Measurements from ENCODE around the gene NQO2.

NQO2 gene

DNA sequence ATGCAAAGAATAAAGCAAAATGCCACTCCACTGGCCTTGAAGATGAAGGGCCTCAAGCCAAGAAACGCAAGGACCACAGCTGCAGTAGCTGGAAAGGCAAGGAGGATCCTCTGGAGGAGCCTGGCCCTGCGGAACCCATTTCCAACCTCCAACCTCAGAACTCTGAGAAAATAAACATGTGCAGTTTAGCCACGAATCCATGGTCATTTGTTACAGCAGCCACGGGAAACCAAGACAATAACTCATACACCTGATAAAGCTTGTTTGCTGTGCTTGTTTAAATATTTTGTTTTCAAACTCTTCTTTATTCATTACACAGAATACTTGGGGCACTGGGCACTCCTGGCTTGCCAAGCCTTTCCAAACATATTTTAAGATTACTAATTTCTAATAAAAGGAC, 38.8 kb upstream of the NQO2 start:
- Histone ChIP-seq H3K9me3 (ENCODE audit: control insufficient read depth, insufficient read depth, low read length) (no peaks in the 10 kb centered on the region), H3K9ac (ENCODE audit: low read depth, low read length) (no peak overlapping the region), H3K27me3 (ENCODE audit: control insufficient read depth, insufficient read depth, low read length) (no peaks in the 10 kb centered on the region), H3K4me1 (ENCODE audit: control insufficient read depth, insufficient read depth, low read length) (peaks cover 23% of the 10 kb centered on the region), H3K36me3 (ENCODE audit: control insufficient read depth, insufficient read depth, low read length) (no peaks in the 10 kb centered on the region), H3K4me3 (ENCODE audit: low read depth, low read length) (no peak overlapping the region)

DNA sequence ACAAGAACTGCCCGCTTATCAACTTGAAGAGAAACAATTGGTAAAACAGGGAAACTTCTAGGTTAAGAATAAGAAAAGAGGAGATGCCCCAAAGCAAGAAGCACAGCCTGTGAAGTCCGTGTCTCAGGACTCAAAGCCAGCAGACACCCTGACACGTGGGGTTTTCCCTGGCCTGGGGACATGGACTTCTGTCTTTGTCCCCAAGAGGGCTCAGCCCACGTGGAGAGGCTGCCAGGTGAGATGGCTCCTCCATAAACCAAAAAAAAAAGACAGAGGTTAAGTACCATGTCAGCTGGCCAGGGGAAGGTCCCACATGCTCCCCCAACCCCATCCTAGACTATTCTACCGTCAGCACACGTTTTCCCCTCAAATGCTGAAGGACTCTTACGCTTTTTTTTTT, 38.2 kb upstream of the NQO2 start:
- Histone ChIP-seq H3K36me3 (ENCODE audit: control insufficient read depth, insufficient read depth, low read length) (no peaks in the 10 kb centered on the region), H3K4me1 (ENCODE audit: control insufficient read depth, insufficient read depth, low read length) (peaks cover 27% of the 10 kb centered on the region), H3K27me3 (ENCODE audit: control insufficient read depth, insufficient read depth, low read length) (no peaks in the 10 kb centered on the region), H3K9ac (ENCODE audit: low read depth, low read length) (no peak overlapping the region), H3K9me3 (ENCODE audit: control insufficient read depth, insufficient read depth, low read length) (no peaks in the 10 kb centered on the region), H3K4me3 (ENCODE audit: low read depth, low read length) (no peak overlapping the region)

DNA sequence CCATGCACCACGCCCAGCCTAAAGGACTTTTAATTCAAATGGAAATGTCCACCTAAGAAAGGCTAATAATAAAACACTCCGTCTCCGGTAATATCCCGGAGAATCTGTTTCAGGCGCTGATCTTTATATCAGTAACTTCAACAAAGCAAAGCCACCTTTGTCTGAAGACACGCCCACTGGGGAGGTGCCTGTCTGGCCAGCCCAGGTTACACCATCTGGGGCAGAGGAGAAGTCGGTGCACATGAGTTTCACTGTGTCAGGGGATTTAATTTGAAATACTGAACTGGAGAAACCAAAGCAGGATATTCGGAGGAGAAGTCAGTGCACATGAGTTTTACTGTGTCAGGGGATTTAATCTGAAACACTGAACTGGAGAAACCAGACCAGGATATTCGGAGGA, 37.7 kb upstream of the NQO2 start:
- Histone ChIP-seq H3K36me3 (ENCODE audit: control insufficient read depth, insufficient read depth, low read length) (no peaks in the 10 kb centered on the region), H3K4me1 (ENCODE audit: control insufficient read depth, insufficient read depth, low read length) (peaks cover 31% of the 10 kb centered on the region), H3K4me3 (ENCODE audit: low read depth, low read length) (no peak overlapping the region), H3K9ac (ENCODE audit: low read depth, low read length) (no peak overlapping the region), H3K9me3 (ENCODE audit: control insufficient read depth, insufficient read depth, low read length) (no peaks in the 10 kb centered on the region), H3K27me3 (ENCODE audit: control insufficient read depth, insufficient read depth, low read length) (no peaks in the 10 kb centered on the region)

DNA sequence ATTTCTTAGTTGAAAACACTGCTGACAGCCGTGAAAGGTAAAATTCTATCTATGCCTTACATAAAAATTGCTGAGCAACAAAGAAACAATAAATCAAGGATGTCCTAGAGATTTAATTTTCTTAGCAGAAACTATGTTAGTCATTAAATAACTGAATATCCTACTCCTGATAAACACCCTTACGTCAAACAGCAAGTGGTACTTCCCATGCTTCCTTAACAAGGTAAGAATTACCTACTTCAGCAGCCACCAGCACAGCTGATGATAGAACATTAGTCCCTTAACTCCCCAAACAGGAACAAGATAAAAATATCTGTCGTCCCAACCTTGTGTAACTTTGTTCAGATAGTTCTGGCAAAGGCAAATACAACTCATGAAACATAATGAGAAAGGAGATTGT, 37.1 kb upstream of the NQO2 start:
- Histone ChIP-seq H3K9ac (ENCODE audit: low read depth, low read length) (no peak overlapping the region), H3K9me3 (ENCODE audit: control insufficient read depth, insufficient read depth, low read length) (no peaks in the 10 kb centered on the region), H3K4me3 (ENCODE audit: low read depth, low read length) (no peak overlapping the region), H3K4me1 (ENCODE audit: control insufficient read depth, insufficient read depth, low read length) (peaks cover 31% of the 10 kb centered on the region), H3K36me3 (ENCODE audit: control insufficient read depth, insufficient read depth, low read length) (no peaks in the 10 kb centered on the region), H3K27me3 (ENCODE audit: control insufficient read depth, insufficient read depth, low read length) (no peaks in the 10 kb centered on the region)

DNA sequence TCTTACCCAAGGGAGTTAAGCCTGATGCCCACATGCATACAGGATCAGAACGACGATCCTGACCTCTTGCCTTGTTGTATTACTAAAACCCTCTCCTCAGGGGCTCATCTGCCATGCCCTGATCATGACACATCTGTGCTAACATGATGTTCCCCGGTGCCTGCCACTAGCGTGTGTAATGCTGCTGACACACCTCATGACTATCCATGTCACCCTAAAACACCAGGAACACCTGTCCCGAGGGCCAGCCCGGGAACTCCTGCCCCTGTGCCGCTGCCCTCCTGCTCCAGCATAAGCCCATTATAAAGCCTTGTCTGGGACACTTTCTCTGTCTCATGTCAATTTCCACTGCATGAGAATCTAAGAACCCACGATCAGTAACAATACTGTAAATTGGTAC, 35.9 kb upstream of the NQO2 start:
- no peaks in the 10 kb centered on the region for H3K27me3 ChIP-seq (ENCODE audit: control insufficient read depth, insufficient read depth, low read length)
- H3K4me1 ChIP-seq (ENCODE audit: control insufficient read depth, insufficient read depth, low read length), result peaks cover 31% of the 10 kb centered on the region
- H3K9me3 ChIP-seq (ENCODE audit: control insufficient read depth, insufficient read depth, low read length), result no peaks in the 10 kb centered on the region
- H3K4me3 ChIP-seq (ENCODE audit: low read depth, low read length), result no peak overlapping the region
- no peak overlapping the region for H3K9ac ChIP-seq (ENCODE audit: low read depth, low read length)
- no peaks in the 10 kb centered on the region for H3K36me3 ChIP-seq (ENCODE audit: control insufficient read depth, insufficient read depth, low read length)

DNA sequence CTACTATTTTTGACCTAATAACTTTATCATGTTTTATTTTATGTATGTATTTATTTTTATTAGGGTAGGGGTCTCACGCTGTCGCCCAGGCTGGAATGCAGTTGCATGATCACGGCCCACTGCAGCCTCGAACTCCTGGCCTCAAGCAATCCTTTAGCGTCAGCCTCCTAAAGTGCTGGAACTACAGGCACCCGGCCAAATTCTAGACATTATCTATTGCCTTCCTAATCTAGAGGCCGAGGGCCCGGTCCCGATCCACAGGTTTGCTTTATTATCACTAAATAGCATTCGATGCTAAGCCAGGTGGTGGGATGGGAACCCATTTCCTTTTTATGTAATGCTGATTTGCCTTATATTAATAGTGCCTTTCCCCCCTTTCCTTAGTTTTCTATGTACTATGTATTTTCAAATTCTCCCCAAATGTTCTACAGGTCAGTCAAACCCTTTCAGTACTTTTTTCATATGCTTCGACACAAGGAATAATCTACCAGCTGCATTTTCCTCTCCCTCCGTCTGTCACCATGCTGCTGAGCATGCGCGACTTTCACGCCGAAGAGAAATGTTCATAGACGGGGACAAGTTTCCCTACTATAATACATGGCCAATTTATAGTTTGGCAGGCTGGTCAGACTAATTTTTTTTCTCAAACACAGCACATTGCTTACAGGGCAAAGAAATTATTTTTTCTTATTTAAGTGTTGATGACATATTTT, 34.7 kb upstream of the NQO2 start:
- peaks cover 28% of the 10 kb centered on the region for H3K4me1 ChIP-seq (ENCODE audit: control insufficient read depth, insufficient read depth, low read length)
- H3K9ac ChIP-seq (ENCODE audit: low read depth, low read length), result no peak overlapping the region
- no peaks in the 10 kb centered on the region for H3K36me3 ChIP-seq (ENCODE audit: control insufficient read depth, insufficient read depth, low read length)
- H3K27me3 ChIP-seq (ENCODE audit: control insufficient read depth, insufficient read depth, low read length), result no peaks in the 10 kb centered on the region
- H3K4me3 ChIP-seq (ENCODE audit: low read depth, low read length), result no peak overlapping the region
- H3K9me3 ChIP-seq (ENCODE audit: control insufficient read depth, insufficient read depth, low read length), result no peaks in the 10 kb centered on the region

DNA sequence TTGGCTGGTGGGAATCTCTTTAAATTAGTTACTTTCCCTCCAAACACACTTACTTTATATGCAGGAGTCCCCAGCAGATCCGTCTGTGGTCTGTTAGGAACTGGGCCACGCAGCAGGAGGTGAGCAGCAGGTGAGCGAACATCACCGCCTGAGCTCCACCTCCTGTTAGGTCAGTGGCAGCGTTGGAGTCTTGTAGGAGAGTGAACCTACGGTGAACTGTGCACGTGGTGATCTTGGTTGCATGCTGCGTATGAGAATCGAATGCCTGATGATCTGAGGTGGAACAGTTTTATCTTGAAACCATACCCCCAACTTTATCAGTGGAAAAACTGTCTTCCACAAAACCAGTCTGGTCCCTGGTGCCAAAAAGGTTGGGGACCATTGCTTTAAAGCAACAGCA, 33.3 kb upstream of the NQO2 start:
- H3K9me3 ChIP-seq (ENCODE audit: control insufficient read depth, insufficient read depth, low read length), result no peaks in the 10 kb centered on the region
- no peak overlapping the region for H3K4me3 ChIP-seq (ENCODE audit: low read depth, low read length)
- no peaks in the 10 kb centered on the region for H3K36me3 ChIP-seq (ENCODE audit: control insufficient read depth, insufficient read depth, low read length)
- no peaks in the 10 kb centered on the region for H3K27me3 ChIP-seq (ENCODE audit: control insufficient read depth, insufficient read depth, low read length)
- H3K9ac ChIP-seq (ENCODE audit: low read depth, low read length), result no peak overlapping the region
- peaks cover 20% of the 10 kb centered on the region for H3K4me1 ChIP-seq (ENCODE audit: control insufficient read depth, insufficient read depth, low read length)

DNA sequence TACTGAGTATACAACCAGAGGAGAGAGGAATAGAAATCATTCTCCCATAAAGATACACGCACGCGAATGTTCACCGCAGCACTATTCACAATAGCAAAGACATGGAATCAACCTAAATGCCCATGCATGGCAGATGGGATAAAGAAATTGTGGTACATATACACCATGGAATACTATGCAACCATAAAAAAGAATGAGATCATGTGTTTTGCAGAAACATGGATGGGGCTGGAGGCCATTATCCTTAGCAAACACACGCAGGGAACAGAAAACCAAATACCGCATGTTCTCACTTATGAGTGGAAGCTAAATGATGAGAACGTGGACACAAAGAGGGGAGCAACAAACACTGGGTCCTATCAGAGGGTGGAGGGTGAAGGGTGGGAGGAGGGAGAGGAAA, 31.8 kb upstream of the NQO2 start:
- H3K36me3 ChIP-seq (ENCODE audit: control insufficient read depth, insufficient read depth, low read length), result no peaks in the 10 kb centered on the region
- peaks cover 12% of the 10 kb centered on the region for H3K4me1 ChIP-seq (ENCODE audit: control insufficient read depth, insufficient read depth, low read length)
- H3K4me3 ChIP-seq (ENCODE audit: low read depth, low read length), result no peak overlapping the region
- H3K9ac ChIP-seq (ENCODE audit: low read depth, low read length), result no peak overlapping the region
- peaks cover 5% of the 10 kb centered on the region for H3K27me3 ChIP-seq (ENCODE audit: control insufficient read depth, insufficient read depth, low read length)
- no peaks in the 10 kb centered on the region for H3K9me3 ChIP-seq (ENCODE audit: control insufficient read depth, insufficient read depth, low read length)

DNA sequence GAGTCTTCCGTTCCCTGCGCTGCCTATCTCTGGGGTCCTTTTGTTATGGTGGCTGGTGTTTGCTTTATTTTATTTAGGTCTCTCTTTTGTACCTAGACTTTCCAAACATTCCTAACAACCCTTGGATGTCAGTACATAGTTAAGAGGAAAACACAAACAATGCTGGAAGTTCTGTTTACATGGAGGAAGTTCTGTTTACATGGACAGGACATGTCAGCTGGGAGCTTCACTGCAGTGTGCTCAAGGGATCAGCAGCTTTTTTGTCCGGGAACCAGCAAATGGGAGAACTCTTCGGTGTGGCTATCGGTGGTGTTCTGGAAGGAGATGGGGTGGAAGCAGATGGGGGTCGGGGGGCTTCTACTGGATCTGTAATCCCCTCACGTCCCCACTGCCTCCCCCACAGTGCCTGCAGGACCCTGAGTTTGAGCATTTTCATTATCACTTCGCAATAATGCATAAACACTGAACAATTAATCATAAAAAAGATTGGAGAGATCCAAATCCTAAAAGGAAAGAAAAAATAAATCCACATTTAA, 31.0 kb upstream of the NQO2 start:
- no peaks in the 10 kb centered on the region for H3K36me3 ChIP-seq (ENCODE audit: control insufficient read depth, insufficient read depth, low read length)
- no peak overlapping the region for H3K4me3 ChIP-seq (ENCODE audit: low read depth, low read length)
- H3K27me3 ChIP-seq (ENCODE audit: control insufficient read depth, insufficient read depth, low read length), result peaks cover 5% of the 10 kb centered on the region
- no peaks in the 10 kb centered on the region for H3K9me3 ChIP-seq (ENCODE audit: control insufficient read depth, insufficient read depth, low read length)
- H3K4me1 ChIP-seq (ENCODE audit: control insufficient read depth, insufficient read depth, low read length), result peaks cover 12% of the 10 kb centered on the region
- H3K9ac ChIP-seq (ENCODE audit: low read depth, low read length), result no peak overlapping the region

DNA sequence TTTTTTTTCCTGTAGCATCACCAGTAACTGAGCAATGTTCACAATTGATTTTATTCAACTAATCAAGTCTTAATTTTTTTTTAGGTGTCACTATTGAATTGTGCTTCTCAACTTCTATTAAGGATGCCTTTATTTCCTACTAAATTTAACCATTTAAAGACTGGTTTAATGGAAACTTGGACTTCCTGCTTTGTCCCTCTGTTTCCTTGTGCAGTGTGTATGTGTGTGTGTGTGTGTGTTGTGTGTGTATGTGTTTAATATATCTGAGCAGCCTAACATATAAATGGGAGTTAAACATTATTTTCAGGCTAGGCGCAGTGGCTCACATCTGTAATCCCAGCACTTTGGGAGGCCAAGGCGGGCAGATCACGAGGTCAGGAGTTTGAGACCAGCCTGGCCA, 30.1 kb upstream of the NQO2 start:
- no peaks in the 10 kb centered on the region for H3K9me3 ChIP-seq (ENCODE audit: control insufficient read depth, insufficient read depth, low read length)
- no peaks in the 10 kb centered on the region for H3K36me3 ChIP-seq (ENCODE audit: control insufficient read depth, insufficient read depth, low read length)
- H3K4me3 ChIP-seq (ENCODE audit: low read depth, low read length), result no peak overlapping the region
- peaks cover 12% of the 10 kb centered on the region for H3K4me1 ChIP-seq (ENCODE audit: control insufficient read depth, insufficient read depth, low read length)
- H3K9ac ChIP-seq (ENCODE audit: low read depth, low read length), result no peak overlapping the region
- H3K27me3 ChIP-seq (ENCODE audit: control insufficient read depth, insufficient read depth, low read length), result peaks cover 5% of the 10 kb centered on the region

DNA sequence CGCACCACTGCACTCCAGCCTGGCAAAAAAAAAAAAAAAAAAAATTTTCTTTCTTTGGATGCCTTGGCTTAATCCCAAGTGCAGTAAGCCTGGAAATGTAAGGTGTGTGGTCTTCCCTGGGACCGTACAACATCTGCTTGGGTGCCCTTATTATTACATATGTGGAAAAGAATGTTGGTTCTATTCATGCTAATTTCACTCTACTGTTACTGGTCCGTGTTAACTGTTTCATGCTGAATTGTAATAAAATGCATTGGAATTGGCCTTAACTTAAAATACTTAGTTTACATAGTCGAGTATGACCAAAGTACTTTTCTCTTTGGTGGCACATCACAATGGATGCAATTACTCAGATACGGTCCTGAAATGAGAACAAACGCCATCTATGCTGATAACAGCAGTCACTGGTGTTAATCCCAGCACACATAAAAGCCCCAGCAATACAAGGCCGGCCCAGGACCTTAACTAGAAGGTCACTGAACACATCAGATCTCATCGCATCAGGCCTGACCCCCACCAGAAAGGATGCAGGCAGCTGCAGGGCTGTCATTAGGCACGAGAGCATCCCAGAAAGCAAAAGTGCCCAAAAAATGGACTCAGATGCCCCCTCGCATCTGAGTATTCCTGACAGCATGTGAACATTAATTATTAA, 29.5 kb upstream of the NQO2 start:
- Histone ChIP-seq H3K27me3 (ENCODE audit: control insufficient read depth, insufficient read depth, low read length) (peaks cover 5% of the 10 kb centered on the region), H3K9me3 (ENCODE audit: control insufficient read depth, insufficient read depth, low read length) (no peaks in the 10 kb centered on the region), H3K4me1 (ENCODE audit: control insufficient read depth, insufficient read depth, low read length) (peaks cover 12% of the 10 kb centered on the region), H3K9ac (ENCODE audit: low read depth, low read length) (no peak overlapping the region), H3K4me3 (ENCODE audit: low read depth, low read length) (no peak overlapping the region), H3K36me3 (ENCODE audit: control insufficient read depth, insufficient read depth, low read length) (no peaks in the 10 kb centered on the region)

DNA sequence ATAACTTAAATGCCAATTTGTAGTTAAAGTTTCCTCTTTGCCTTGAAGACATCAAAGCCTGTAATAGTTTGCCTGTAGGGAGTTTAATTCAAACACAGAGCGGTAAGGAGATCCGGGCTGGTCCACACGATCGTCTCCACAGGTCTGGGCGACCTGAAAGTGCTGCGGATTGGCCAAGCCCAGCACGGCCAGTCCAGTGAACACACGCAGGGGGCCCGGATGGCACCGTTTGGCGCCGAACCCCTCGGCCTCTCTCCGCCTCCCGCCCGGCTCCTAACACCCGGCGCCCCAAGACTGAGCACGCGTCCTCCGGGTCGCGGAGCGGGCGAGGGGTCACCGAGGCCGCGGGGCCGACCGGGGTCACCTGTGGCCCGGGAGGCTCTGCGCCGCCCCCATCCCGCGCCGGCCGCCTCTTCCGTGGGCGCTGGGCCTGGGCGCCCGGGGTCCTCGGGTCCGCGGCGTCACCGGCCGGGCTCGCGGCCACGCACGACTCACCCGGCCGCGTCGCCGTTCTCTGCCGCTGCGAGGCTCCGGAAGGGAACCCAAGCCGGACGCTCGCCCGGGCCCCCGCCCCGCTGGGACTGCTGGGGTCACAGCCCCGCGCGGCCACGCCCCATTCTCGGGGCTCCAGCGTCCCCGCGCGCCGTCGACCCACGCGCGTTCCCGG, 28.8 kb upstream of the NQO2 start:
- no peak overlapping the region for H3K9ac ChIP-seq (ENCODE audit: low read depth, low read length)
- H3K9me3 ChIP-seq (ENCODE audit: control insufficient read depth, insufficient read depth, low read length), result no peaks in the 10 kb centered on the region
- H3K4me1 ChIP-seq (ENCODE audit: control insufficient read depth, insufficient read depth, low read length), result peaks cover 9% of the 10 kb centered on the region
- H3K4me3 ChIP-seq (ENCODE audit: low read depth, low read length), result peak overlapping the region; percentile 45
- no peaks in the 10 kb centered on the region for H3K36me3 ChIP-seq (ENCODE audit: control insufficient read depth, insufficient read depth, low read length)
- peaks cover 5% of the 10 kb centered on the region for H3K27me3 ChIP-seq (ENCODE audit: control insufficient read depth, insufficient read depth, low read length)

All from iPS-15b (cell line).